A673 (cell line): ENCODE results near the gene CDKN3. TPM values are rescaled to one million over a fixed set of nuclear protein-coding genes. Genes with fewer than 3 reads are reported as not detected.
"Not testable (repeated sequence)": the region's sequence is repeated elsewhere in the genome, so short reads cannot be mapped to it uniquely, and the experiment has no call there.

Experiments used
- BruUV-seq: library from RNA; stranded (reverse); fragments of 400-500 nt; replicated peaks from 2 replicates; lab custom pipeline; 2021; lab: Mats Ljungman, UMichigan
- CTCF ChIA-PET: fragments of 300-600 bp; sonication (Branson Sonifier 250); formaldehyde crosslinking; loops from one replicate; lab custom pipeline; 2022; ENCODE audit warnings: antibody characterized with exemption; lab: Charles Lee
- POLR2A ChIA-PET: fragments of 300-600 bp; sonication (Branson Sonifier 250); formaldehyde crosslinking; loops from one replicate; lab custom pipeline; 2022; ENCODE audit warnings: antibody characterized with exemption; ENCODE audit not compliant: low non-redundant PET; lab: Charles Lee
- DNase-seq: peaks from one replicate; pipeline ENCODE4 v3.0.0-alpha.2; 2015; ENCODE audit warnings: low spot score
- H3K27ac ChIP-seq: fragments of 200-600 bp; sonication (generic); 2 replicates; pipeline ENCODE4 v1.5.1; 2016; ENCODE audit warnings: mixed run types, low read depth, mild to moderate bottlenecking, mixed read lengths, antibody characterized with exemption, low read length; ENCODE audit not compliant: poor library complexity, severe bottlenecking
- H3K27me3 ChIP-seq: fragments of 200-600 bp; sonication (generic); replicated peaks from 2 replicates; pipeline ENCODE4 v1.6.1; 2017; ENCODE audit warnings: mixed run types, low read depth, mild to moderate bottlenecking, mixed read lengths, antibody characterized with exemption, low read length; ENCODE audit not compliant: insufficient read depth, poor library complexity
- H3K36me3 ChIP-seq: fragments of 200-600 bp; sonication (generic); 2 replicates; pipeline ENCODE4 v1.6.1; 2016; ENCODE audit warnings: mixed run types, mild to moderate bottlenecking, mixed read lengths, antibody characterized with exemption, low read length; ENCODE audit not compliant: insufficient read depth, poor library complexity, severe bottlenecking
- H3K4me1 ChIP-seq: fragments of 200-600 bp; sonication (generic); 2 replicates; pipeline ENCODE4 v1.6.1; 2017; ENCODE audit warnings: mixed run types, mild to moderate bottlenecking, mixed read lengths, antibody characterized with exemption, low read length; ENCODE audit not compliant: insufficient read depth, poor library complexity, severe bottlenecking
- H3K4me3 ChIP-seq: fragments of 200-600 bp; sonication (generic); 2 replicates; pipeline ENCODE4 v1.5.1; 2016; ENCODE audit warnings: low read depth, mixed run types, mild to moderate bottlenecking, mixed read lengths, low read length; ENCODE audit not compliant: poor library complexity, severe bottlenecking
- H3K9me3 ChIP-seq: fragments of 200-600 bp; sonication (generic); 2 replicates; pipeline ENCODE4 v1.6.1; 2016; ENCODE audit warnings: mixed run types, low read depth, mild to moderate bottlenecking, mixed read lengths, antibody characterized with exemption, low read length; ENCODE audit not compliant: poor library complexity, severe bottlenecking
- EZH2 ChIP-seq: fragments of 200-600 bp; sonication (generic); IDR thresholded peaks from 2 replicates; pipeline ENCODE4 v1.6.1; 2017; ENCODE audit warnings: borderline replicate concordance, low read depth, mild to moderate bottlenecking, mixed read lengths, antibody characterized with exemption, low read length; ENCODE audit not compliant: poor library complexity, severe bottlenecking
- intact Hi-C: fragments of 100-400 bp; cut with micrococcal nuclease; formaldehyde crosslinking; loops from one replicate; pipeline ENCODE4 v1.10.0; 2022; ENCODE audit not compliant: unreplicated experiment
- total RNA-seq: library from RNA; stranded (reverse); gene quantifications from 2 replicates; pipeline ENCODE4 v1.2.3, GENCODE V29; 2021
- TF ChIP-seq, protein P1 (sequence below): fragments of 300-800, 200-600 bp; sonication (generic); conservative IDR thresholded peaks from 2 replicates; pipeline ENCODE4 v1.5.1; 2017; ENCODE audit warnings: low read depth, mild to moderate bottlenecking, antibody characterized with exemption, low read length, moderate library complexity, mixed read lengths

The CDKN3 gene
- total RNA-seq, 1 experiment from 2014 or later = 108 TPM

DNA sequence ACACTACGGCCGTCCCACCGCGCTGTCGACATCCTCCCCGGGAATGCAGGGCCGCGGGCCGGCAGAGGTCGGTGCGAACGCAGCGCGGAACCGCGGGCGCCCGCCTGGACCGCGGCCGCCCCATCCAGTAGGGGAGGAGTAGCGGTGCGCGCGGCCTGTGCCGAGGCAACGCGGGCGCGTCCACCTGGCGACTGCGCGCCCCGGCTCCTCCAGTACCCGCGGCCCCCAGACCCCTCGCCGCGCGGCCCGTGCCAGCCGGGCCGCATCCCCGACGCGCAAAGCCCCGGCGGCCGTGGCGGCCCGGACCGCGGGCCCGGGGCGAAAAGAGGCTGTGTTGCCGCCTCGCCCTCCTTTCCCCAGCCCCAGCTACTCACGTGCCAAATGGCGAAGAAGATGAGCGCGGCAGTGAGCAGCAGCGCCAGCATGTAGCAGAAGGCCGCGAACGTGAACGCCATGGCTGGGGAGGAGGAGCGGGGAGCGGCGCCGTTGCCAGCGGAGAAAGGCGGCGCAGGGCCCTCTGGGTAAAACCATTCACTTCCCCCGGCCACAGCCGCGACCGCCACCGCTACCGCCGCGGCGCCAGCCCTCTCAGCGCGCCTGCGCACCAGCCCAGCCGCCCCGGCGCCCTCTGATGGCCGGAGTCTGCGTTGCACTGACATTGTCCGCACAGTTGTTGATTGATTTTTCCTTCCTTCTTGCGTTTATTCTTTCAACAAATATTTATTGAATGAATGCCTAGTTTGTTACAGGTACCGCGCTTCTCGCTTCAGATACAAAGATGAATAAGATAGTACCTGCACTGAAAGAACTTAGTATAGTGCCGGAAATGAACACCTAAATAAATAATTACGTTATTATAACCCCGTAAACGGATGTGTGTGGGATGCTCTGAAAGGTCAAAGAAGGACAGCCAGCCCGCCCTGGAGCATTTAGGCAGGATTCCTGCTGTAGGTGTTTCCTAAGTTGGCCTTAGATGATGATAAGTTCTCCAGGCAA is 44.4 kb downstream of the CDKN3 start, which contains the start of gene CNIH1:
CNIH1 (minus strand) TSS at position 502 of the 996 bp plus-strand sequence; CDS start at position 455, 47 bp downstream.
- H3K4me1 ChIP-seq = peaks cover 33% of the 10 kb centered on the region
- ChIA-PET POLR2A (no interaction called here), CTCF (no interaction called here)
- H3K27me3 ChIP-seq = no peaks in the 10 kb centered on the region
- no TSS peak for BruUV-seq
- peak within 1 kb of the TSS; percentile 84 for H3K4me3 ChIP-seq
- intact Hi-C loops = no loop called here
- no peaks in the 10 kb centered on the region for H3K9me3 ChIP-seq
- no peaks in the 10 kb centered on the region for H3K36me3 ChIP-seq
- DNase-seq = peak; percentile 95
- H3K27ac ChIP-seq = peak within 1 kb of the TSS; percentile 95
- TF ChIP-seq, protein P1, sequence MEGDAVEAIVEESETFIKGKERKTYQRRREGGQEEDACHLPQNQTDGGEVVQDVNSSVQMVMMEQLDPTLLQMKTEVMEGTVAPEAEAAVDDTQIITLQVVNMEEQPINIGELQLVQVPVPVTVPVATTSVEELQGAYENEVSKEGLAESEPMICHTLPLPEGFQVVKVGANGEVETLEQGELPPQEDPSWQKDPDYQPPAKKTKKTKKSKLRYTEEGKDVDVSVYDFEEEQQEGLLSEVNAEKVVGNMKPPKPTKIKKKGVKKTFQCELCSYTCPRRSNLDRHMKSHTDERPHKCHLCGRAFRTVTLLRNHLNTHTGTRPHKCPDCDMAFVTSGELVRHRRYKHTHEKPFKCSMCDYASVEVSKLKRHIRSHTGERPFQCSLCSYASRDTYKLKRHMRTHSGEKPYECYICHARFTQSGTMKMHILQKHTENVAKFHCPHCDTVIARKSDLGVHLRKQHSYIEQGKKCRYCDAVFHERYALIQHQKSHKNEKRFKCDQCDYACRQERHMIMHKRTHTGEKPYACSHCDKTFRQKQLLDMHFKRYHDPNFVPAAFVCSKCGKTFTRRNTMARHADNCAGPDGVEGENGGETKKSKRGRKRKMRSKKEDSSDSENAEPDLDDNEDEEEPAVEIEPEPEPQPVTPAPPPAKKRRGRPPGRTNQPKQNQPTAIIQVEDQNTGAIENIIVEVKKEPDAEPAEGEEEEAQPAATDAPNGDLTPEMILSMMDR = peak; percentile 83
- no peak for TF ChIP-seq EZH2

DNA sequence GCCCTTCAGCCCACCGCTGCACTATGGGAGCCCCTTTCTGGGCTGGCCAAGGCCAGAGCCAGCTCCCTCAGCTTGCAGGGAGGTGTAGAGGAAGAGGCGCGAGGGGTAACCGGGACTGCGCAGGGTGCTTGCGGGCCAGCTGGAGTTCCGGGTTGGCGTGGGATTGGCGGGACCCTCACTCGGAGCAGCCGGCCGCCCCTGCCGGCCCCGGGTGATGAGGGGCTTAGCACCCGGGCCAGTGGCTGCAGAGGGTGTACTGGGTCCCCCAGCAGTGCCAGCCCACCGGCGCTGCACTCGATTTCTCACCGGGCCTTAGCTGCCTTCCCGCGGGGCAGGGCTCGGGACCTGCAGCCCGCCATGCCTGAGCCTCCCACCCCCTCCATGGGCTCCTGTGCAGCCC is 46.2 kb downstream of the CDKN3 start:
- H3K27ac ChIP-seq, H3K4me3 ChIP-seq, CTCF ChIA-PET, intact Hi-C loops, H3K9me3 ChIP-seq, H3K27me3 ChIP-seq, POLR2A ChIA-PET, BruUV-seq, H3K36me3 ChIP-seq, DNase-seq: not testable (repeated sequence)
- peaks cover 22% of the 10 kb centered on the region for H3K4me1 ChIP-seq

DNA sequence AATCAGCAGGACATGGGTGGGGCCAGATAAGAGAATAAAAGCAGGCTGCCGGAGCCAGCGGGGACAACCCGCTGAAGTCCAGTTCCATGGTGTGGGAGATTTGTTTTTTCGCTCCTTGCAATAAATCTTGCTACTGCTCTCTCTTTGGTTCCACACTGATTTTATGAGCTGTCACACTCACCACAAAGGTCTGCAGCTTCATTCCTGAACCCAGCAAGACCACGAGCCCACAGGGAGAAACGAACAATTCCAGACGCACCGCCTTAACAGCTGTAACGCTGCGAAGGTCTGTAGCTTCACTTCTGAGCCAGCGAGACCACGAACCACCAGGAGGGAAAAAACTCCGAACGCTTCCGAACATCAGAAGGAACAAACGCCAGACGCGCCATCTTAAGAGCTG is 47.2 kb downstream of the CDKN3 start:
- no peak overlapping the region for H3K4me3 ChIP-seq
- peaks cover 13% of the 10 kb centered on the region for H3K4me1 ChIP-seq
- BruUV-seq = no TSS peak
- no peak for DNase-seq
- POLR2A ChIA-PET = interaction anchor here (0.6 kb wide), 1 partner anchor 732 kb away, joined by 3 read pairs; no protein-coding TSS in a partner anchor
- intact Hi-C loops = no loop called here
- H3K9me3 ChIP-seq = no peaks in the 10 kb centered on the region
- TF ChIP-seq, protein P1 = no peak
- no peak for TF ChIP-seq EZH2
- CTCF ChIA-PET = no interaction called here
- no peak overlapping the region for H3K27ac ChIP-seq
- no peaks in the 10 kb centered on the region for H3K36me3 ChIP-seq
- H3K27me3 ChIP-seq = no peaks in the 10 kb centered on the region
